CD14-positive monocyte (primary cell): ENCODE measurements around the gene CALML3. TPM values are rescaled to one million over a fixed set of nuclear protein-coding genes. Genes with fewer than 3 reads are reported as not detected.

Experiments used
- DNase-seq, 3 donors: peaks; one replicate each; pipeline ENCODE4 v3.0.0-alpha.2; 2011 to 2022
- H2AFZ ChIP-seq: 2 replicates; pipeline ENCODE4 v1.6.0; 2012; ENCODE audit warnings: mild to moderate bottlenecking, low read depth, low read length, inconsistent platforms; ENCODE audit not compliant: insufficient read depth, poor library complexity, severe bottlenecking
- H3K27ac ChIP-seq, 2 donors: 1 replicate in 1 of 2; 2 replicates in 1 of 2; pipeline ENCODE4 v1.5.1; 2012 to 2013; ENCODE audit warnings: low read length in 2 of 2, control low read depth in 1 of 2, inconsistent platforms in 1 of 2, low read depth in 1 of 2, mild to moderate bottlenecking in 1 of 2
- H3K27me3 ChIP-seq, 2 donors: one replicate each; pipeline versions ENCODE4 v1.6.0 to v1.6.1; 2011 to 2013; ENCODE audit warnings: low read length in 2 of 2; ENCODE audit not compliant: control insufficient read depth in 2 of 2, insufficient read depth in 2 of 2
- H3K36me3 ChIP-seq, 2 donors: replicated peaks in 1 of 2; 1 replicate in 1 of 2; 2 replicates in 1 of 2; pipeline versions ENCODE4 v1.5.1 to v1.6.1; 2012 to 2013; ENCODE audit warnings: low read length in 2 of 2, control low read depth in 1 of 2, inconsistent platforms in 1 of 2, mild to moderate bottlenecking in 1 of 2; ENCODE audit not compliant: insufficient read depth in 2 of 2, control insufficient read depth in 1 of 2
- H3K4me1 ChIP-seq, 2 donors: 1 replicate in 1 of 2; 2 replicates in 1 of 2; pipeline versions ENCODE4 v1.5.1 to v1.6.1; 2012 to 2013; ENCODE audit warnings: low read length in 2 of 2, control low read depth in 1 of 2, inconsistent platforms in 1 of 2, mild to moderate bottlenecking in 1 of 2, moderate library complexity in 1 of 2; ENCODE audit not compliant: insufficient read depth in 2 of 2, control insufficient read depth in 1 of 2
- H3K4me2 ChIP-seq: replicated peaks from 2 replicates; pipeline ENCODE3; 2012; ENCODE audit warnings: low read length, moderate library complexity, mild to moderate bottlenecking; ENCODE audit not compliant: poor library complexity, severe bottlenecking; ENCODE audit errors: extremely low read depth
- H3K4me3 ChIP-seq, 3 experiments: fragments of 200-600 bp in 1 of 3; sonication (generic) in 1 of 3; replicated peaks in 1 of 3; 1 replicate in 2 of 3; 2 replicates in 1 of 3; pipeline ENCODE4 v1.5.1; 2011 to 2013; ENCODE audit warnings: low read length in 3 of 3, mild to moderate bottlenecking in 3 of 3, control low read depth in 2 of 3, low read depth in 2 of 3, inconsistent platforms in 1 of 3, moderate library complexity in 1 of 3
- H3K79me2 ChIP-seq: 2 replicates; pipeline ENCODE4 v1.6.0; 2012; ENCODE audit warnings: mild to moderate bottlenecking, control low read depth, inconsistent platforms, low read length, moderate library complexity; ENCODE audit not compliant: insufficient read depth
- H3K9ac ChIP-seq: 2 replicates; pipeline ENCODE4 v1.6.0; 2017; ENCODE audit warnings: low read length, mild to moderate bottlenecking; ENCODE audit not compliant: insufficient read depth, poor library complexity, severe bottlenecking
- H3K9me3 ChIP-seq, 2 donors: replicated peaks in 1 of 2; 1 replicate in 1 of 2; 2 replicates in 1 of 2; pipeline versions ENCODE4 v1.5.1 to v1.6.1; 2012 to 2013; ENCODE audit warnings: low read length in 2 of 2, control low read depth in 1 of 2; ENCODE audit not compliant: control insufficient read depth in 1 of 2, insufficient read depth in 1 of 2
- H4K20me1 ChIP-seq: 2 replicates; pipeline ENCODE4 v1.6.0; 2012; ENCODE audit warnings: mild to moderate bottlenecking, low read length, control low read depth, moderate library complexity; ENCODE audit not compliant: insufficient read depth
- H3K27ac Mint-ChIP-seq, 7 donors: one replicate each; pipeline ENCODE4 v1.8.0; 2020; ENCODE audit warnings: mild to moderate bottlenecking in 7 of 7, mixed read lengths in 7 of 7, moderate library complexity in 6 of 7, inconsistent platforms in 2 of 7
- H3K27me3 Mint-ChIP-seq, 3 donors: one replicate each; pipeline ENCODE4 v1.8.0; 2021 to 2022; ENCODE audit warnings: low read depth in 3 of 3, mild to moderate bottlenecking in 3 of 3, mixed read lengths in 3 of 3, moderate library complexity in 3 of 3, inconsistent platforms in 1 of 3
- H3K36me3 Mint-ChIP-seq, 2 donors: one replicate each; pipeline ENCODE4 v1.8.0; 2020; ENCODE audit warnings: mixed read lengths in 2 of 2, inconsistent platforms in 1 of 2, mild to moderate bottlenecking in 1 of 2
- H3K4me1 Mint-ChIP-seq: one replicate; pipeline ENCODE4 v1.8.0; 2020; ENCODE audit warnings: mild to moderate bottlenecking, mixed read lengths
- H3K4me3 Mint-ChIP-seq, 2 donors: one replicate each; pipeline ENCODE4 v1.8.0; 2020; ENCODE audit warnings: mild to moderate bottlenecking in 2 of 2, mixed read lengths in 2 of 2, moderate library complexity in 1 of 2
- H3K9me3 Mint-ChIP-seq, 7 donors: one replicate each; pipeline ENCODE4 v1.8.0; 2020 to 2022; ENCODE audit warnings: mixed read lengths in 7 of 7, mild to moderate bottlenecking in 6 of 7, moderate library complexity in 6 of 7, inconsistent platforms in 2 of 7
- WGBS: methylation state at CpG from one replicate; pipeline ENCODE4 v1.1.5; 2013; ENCODE audit warnings: missing lambda C conversion rate; ENCODE audit not compliant: insufficient coverage; 5-methylcytosine and 5-hydroxymethylcytosine counted together
- intact Hi-C, 2 donors: fragments of 100-400 bp; cut with micrococcal nuclease; formaldehyde crosslinking; loops; one replicate each; pipeline versions ENCODE4 v1.15.0 to v1.15.1; 2023
- polyA plus RNA-seq, 3 donors: library from polyadenylated mRNA; depleted of rRNA in 1 of 3; unstranded in 2 of 3; stranded (reverse) in 1 of 3; fragments of 300-500 nt in 2 of 3; fragments of >200 nt in 1 of 3; fragmentation: Illumina TruSeq in 2 of 3; gene quantifications; 1 replicate in 2 of 3; 2 replicates in 1 of 3; pipeline ENCODE4 v1.2.3, GENCODE V29; 2012 to 2021
- TF ChIP-seq, protein P1 (sequence below): fragments of 200-600 bp; IDR thresholded peaks from one replicate; pipeline ENCODE4 v1.8.0; 2022; ENCODE audit warnings: antibody characterized with exemption, mild to moderate bottlenecking

Gene CALML3
- polyA plus RNA-seq, 3 donors = not detected

GRCh38 chr10:5527332-5528200 lies 2.8 kb downstream of the CALML3 start:
- intact Hi-C loops = no loop called here
- H3K79me2 ChIP-seq = no peaks in the 10 kb centered on the region
- no peaks in the 10 kb centered on the region for H3K4me1 ChIP-seq
- TF ChIP-seq, protein P1, sequence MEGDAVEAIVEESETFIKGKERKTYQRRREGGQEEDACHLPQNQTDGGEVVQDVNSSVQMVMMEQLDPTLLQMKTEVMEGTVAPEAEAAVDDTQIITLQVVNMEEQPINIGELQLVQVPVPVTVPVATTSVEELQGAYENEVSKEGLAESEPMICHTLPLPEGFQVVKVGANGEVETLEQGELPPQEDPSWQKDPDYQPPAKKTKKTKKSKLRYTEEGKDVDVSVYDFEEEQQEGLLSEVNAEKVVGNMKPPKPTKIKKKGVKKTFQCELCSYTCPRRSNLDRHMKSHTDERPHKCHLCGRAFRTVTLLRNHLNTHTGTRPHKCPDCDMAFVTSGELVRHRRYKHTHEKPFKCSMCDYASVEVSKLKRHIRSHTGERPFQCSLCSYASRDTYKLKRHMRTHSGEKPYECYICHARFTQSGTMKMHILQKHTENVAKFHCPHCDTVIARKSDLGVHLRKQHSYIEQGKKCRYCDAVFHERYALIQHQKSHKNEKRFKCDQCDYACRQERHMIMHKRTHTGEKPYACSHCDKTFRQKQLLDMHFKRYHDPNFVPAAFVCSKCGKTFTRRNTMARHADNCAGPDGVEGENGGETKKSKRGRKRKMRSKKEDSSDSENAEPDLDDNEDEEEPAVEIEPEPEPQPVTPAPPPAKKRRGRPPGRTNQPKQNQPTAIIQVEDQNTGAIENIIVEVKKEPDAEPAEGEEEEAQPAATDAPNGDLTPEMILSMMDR = no peak
- no peaks in the 10 kb centered on the region for H3K4me1 Mint-ChIP-seq
- H3K27me3 Mint-ChIP-seq = peaks cover 0 to 5% (median 2%) of the 10 kb centered on the region in 3 donors
- no peaks in the 10 kb centered on the region for H3K27me3 ChIP-seq
- H3K4me3 Mint-ChIP-seq = no peak overlapping the region
- no peaks in the 10 kb centered on the region for H3K36me3 ChIP-seq
- DNase-seq = no peak
- no peak overlapping the region for H2AFZ ChIP-seq
- H3K4me3 ChIP-seq = no peak overlapping the region
- H3K36me3 Mint-ChIP-seq = no peaks in the 10 kb centered on the region
- peaks cover 0 to 4% (median 2%) of the 10 kb centered on the region in 7 donors for H3K9me3 Mint-ChIP-seq
- H3K4me2 ChIP-seq = no peak overlapping the region
- H4K20me1 ChIP-seq = no peaks in the 10 kb centered on the region
- H3K9me3 ChIP-seq = no peaks in the 10 kb centered on the region
- H3K27ac ChIP-seq = no peak overlapping the region
- no peak overlapping the region for H3K9ac ChIP-seq
- WGBS = 85% methylated on average over 6 of the region's 10 CpGs
- H3K27ac Mint-ChIP-seq = peak overlapping the region in 1 of 7 donors; percentile 76

- Histone ChIP-seq H3K9ac (no peak overlapping the region), H3K36me3 (no peaks in the 10 kb centered on the region), H3K79me2 (no peaks in the 10 kb centered on the region), H3K4me2 (no peak overlapping the region), H3K4me1 (no peaks in the 10 kb centered on the region), H3K27me3 (no peaks in the 10 kb centered on the region), H2AFZ (no peak overlapping the region), H3K27ac (no peak overlapping the region), H3K4me3 (no peak overlapping the region), H3K9me3 (no peaks in the 10 kb centered on the region), H4K20me1 (no peaks in the 10 kb centered on the region)
- H3K27ac Mint-ChIP-seq = no peak overlapping the region
- WGBS = 95% methylated on average over 9 of the region's 11 CpGs
- TF ChIP-seq, protein P1 = no peak
- H3K4me1 Mint-ChIP-seq = no peaks in the 10 kb centered on the region
- H3K9me3 Mint-ChIP-seq = peaks cover 0 to 4% (median 2%) of the 10 kb centered on the region in 7 donors
- intact Hi-C loops = no loop called here
- peaks cover 0 to 5% (median 2%) of the 10 kb centered on the region in 3 donors for H3K27me3 Mint-ChIP-seq
- H3K4me3 Mint-ChIP-seq = no peak overlapping the region
- no peaks in the 10 kb centered on the region for H3K36me3 Mint-ChIP-seq
- no peak for DNase-seq
Observed at GRCh38 chr10:5528989-5529701, 4.4 kb downstream of the CALML3 start.
